Spleen (tissue), 7 donors: ENCODE measurements around the gene FAM120A.

Source experiments
- CTCF ChIP-seq, 11 experiments: fragments of 200-600 bp in 7 of 11; fragments of 450-650 bp in 4 of 11; sonication (generic) in 4 of 11; IDR thresholded peaks in 8 of 11; conservative IDR thresholded peaks in 3 of 11; 1 replicate in 7 of 11; 2 replicates in 4 of 11; pipeline versions ENCODE4 v1.4.0 to v1.8.0; 2016 to 2021; ENCODE audit warnings: antibody characterized with exemption in 11 of 11, inconsistent platforms in 4 of 11, mild to moderate bottlenecking in 1 of 11
- POLR2A ChIP-seq, 3 donors: fragments of 450-650 bp; IDR thresholded peaks; one replicate each; pipeline ENCODE4 v1.5.1; 2017; ENCODE audit warnings: antibody characterized with exemption in 3 of 3, mild to moderate bottlenecking in 1 of 3
- donor health status: DM: no; HTN: no; CAD: no; lungs with moderate emphysema.
- donor health status: DM: no; HTN: no; CAD: no.
- donor health status: DM: no; HTN: no; CAD: no.

- TF ChIP-seq CTCF (IDR thresholded peaks at IDR 0.05 in 8 of 11, conservative IDR thresholded peaks at IDR 0.05 in 3 of 11) (no peak), POLR2A (IDR thresholded peaks at IDR 0.05) (no peak)
These were observed 57.6 kb downstream of the FAM120A start for GRCh38 chr9:93509084-93509483.
